Gastroesophageal sphincter (tissue), 3 donors: ENCODE results near the gene ZNF253.
"Not testable (repeated sequence)": the region's sequence is repeated elsewhere in the genome, so short reads cannot be mapped to it uniquely, and the experiment has no call there.

Experiments used
- POLR2A ChIP-seq, 2 donors: fragments of 450-650 bp; IDR thresholded peaks; one replicate each; pipeline ENCODE4 v1.6.1; 2017; ENCODE audit warnings: antibody characterized with exemption in 2 of 2, mild to moderate bottlenecking in 2 of 2, moderate library complexity in 1 of 2
- TF ChIP-seq, protein P1 (sequence below), 4 experiments: fragments of 200-600 bp in 2 of 4; fragments of 450-650 bp in 2 of 4; sonication (generic) in 1 of 4; IDR thresholded peaks; one replicate each; pipeline ENCODE4 v1.5.1; 2017 to 2019; ENCODE audit warnings: antibody characterized with exemption in 4 of 4, mild to moderate bottlenecking in 2 of 4, moderate library complexity in 2 of 4

DNA sequence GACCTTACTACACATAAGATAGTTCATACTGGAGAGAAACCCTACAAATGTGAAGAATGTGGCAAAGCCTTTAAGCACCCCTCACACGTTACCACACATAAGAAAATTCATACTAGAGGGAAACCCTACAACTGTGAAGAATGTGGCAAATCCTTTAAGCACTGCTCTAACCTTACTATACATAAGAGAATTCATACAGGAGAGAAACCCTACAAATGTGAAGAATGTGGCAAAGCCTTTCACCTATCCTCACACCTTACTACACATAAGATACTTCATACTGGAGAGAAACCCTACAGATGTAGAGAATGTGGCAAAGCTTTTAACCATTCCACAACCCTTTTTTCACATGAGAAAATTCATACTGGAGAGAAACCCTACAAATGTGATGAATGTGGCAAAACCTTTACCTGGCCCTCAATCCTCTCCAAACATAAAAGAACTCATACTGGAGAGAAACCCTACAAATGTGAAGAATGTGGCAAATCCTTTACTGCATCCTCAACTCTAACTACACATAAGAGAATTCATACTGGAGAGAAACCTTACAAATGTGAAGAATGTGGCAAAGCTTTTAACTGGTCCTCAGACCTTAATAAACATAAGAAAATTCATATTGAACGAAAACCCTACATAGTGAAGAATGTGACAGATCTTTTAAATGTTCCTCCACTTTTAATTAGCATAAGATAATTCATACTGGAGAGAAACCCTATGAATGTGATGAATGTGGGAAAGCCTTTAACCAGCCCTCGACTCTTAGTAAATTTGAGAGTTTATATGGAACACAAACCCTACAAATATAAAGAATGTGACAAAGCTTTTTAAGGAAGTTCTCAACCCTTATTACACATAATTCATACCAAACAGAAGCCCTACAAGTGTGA, 26.6 kb downstream of the ZNF253 start:
- not testable (repeated sequence) for TF ChIP-seq POLR2A (IDR thresholded peaks at IDR 0.05)
- TF ChIP-seq, protein P1, sequence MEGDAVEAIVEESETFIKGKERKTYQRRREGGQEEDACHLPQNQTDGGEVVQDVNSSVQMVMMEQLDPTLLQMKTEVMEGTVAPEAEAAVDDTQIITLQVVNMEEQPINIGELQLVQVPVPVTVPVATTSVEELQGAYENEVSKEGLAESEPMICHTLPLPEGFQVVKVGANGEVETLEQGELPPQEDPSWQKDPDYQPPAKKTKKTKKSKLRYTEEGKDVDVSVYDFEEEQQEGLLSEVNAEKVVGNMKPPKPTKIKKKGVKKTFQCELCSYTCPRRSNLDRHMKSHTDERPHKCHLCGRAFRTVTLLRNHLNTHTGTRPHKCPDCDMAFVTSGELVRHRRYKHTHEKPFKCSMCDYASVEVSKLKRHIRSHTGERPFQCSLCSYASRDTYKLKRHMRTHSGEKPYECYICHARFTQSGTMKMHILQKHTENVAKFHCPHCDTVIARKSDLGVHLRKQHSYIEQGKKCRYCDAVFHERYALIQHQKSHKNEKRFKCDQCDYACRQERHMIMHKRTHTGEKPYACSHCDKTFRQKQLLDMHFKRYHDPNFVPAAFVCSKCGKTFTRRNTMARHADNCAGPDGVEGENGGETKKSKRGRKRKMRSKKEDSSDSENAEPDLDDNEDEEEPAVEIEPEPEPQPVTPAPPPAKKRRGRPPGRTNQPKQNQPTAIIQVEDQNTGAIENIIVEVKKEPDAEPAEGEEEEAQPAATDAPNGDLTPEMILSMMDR (IDR thresholded peaks at IDR 0.05): not testable (repeated sequence)
